ENCODE measurements around the gene FAM43A.

Gene FAM43A

DNA sequence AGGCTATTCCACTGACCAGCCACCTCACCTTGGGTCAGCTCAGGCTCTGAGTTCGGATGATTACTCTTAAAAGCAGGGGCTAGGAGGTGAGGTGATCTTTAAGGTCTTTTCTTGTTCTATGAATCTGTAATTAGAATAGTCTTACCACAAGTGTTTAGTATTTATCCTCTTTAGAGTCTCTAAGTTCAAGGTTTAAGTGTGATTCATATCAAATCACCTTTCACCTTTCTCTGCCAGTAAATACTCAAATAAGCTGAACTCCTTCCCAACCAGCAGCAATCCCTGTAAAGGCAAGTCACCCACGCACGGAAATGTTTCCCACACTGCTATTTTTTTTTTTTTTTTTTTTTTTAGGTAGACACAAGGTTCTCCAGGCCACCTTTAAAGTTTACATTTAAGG lies 37.9 kb upstream of the FAM43A start:
- DNase-seq (ENCODE audit: low spot score): no peak
- TF ChIP-seq, protein P1, sequence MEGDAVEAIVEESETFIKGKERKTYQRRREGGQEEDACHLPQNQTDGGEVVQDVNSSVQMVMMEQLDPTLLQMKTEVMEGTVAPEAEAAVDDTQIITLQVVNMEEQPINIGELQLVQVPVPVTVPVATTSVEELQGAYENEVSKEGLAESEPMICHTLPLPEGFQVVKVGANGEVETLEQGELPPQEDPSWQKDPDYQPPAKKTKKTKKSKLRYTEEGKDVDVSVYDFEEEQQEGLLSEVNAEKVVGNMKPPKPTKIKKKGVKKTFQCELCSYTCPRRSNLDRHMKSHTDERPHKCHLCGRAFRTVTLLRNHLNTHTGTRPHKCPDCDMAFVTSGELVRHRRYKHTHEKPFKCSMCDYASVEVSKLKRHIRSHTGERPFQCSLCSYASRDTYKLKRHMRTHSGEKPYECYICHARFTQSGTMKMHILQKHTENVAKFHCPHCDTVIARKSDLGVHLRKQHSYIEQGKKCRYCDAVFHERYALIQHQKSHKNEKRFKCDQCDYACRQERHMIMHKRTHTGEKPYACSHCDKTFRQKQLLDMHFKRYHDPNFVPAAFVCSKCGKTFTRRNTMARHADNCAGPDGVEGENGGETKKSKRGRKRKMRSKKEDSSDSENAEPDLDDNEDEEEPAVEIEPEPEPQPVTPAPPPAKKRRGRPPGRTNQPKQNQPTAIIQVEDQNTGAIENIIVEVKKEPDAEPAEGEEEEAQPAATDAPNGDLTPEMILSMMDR (IDR thresholded peaks at IDR 0.05; ENCODE audit: borderline replicate concordance, control extremely low read depth, extremely low read depth, insufficient read depth, missing control alignments): no peak
- in situ Hi-C loops (cut with MboI; ENCODE audit: low sequenced_read_pairs, unreplicated experiment): no loop called here

DNA sequence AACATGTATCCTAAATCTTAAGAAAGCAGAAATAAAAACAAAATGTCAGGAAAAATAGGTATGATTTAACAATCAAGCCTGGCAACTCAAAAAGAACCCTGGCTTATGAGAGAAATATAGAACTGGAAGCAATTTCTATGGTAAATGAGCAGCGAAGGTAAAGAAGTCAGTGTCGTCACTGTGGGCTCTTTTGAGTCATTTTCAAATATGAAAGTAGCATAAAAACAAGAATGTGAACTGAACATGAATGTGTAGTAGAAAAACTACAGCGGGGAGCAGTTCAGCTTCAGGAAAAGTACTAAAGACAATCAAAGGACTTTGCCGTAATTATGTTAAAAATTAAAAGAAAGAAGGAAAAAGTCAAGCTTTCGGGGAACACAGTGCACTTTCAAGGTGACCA lies 31.2 kb upstream of the FAM43A start:
- in situ Hi-C loops (cut with MboI; ENCODE audit: low sequenced_read_pairs, unreplicated experiment): no loop called here
- TF ChIP-seq, protein P1 (IDR thresholded peaks at IDR 0.05; ENCODE audit: borderline replicate concordance, control extremely low read depth, extremely low read depth, insufficient read depth, missing control alignments): no peak
- peak; percentile 53 for DNase-seq (ENCODE audit: low spot score)

DNA sequence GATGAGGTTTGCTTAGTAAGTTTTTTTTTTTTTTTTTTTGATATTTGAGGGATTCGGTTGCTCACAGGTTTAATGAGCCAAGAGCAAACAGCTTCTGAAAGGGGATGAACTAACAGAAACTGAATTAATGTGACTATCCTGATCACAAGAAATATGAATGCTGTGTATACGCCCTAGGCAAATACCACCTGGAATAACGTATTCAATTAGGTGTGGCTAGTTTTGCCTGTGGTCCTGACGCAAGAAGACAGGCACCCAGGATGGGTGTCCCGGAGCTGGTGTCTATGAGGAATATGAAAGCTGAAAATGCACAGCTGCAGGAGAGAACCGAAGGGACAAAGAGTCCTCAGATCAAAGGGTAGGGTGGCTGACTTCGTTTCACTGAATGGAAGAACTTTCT lies 28.2 kb upstream of the FAM43A start:
- in situ Hi-C loops (cut with MboI; ENCODE audit: low sequenced_read_pairs, unreplicated experiment): no loop called here
- TF ChIP-seq, protein P1 (IDR thresholded peaks at IDR 0.05; ENCODE audit: borderline replicate concordance, control extremely low read depth, extremely low read depth, insufficient read depth, missing control alignments): no peak
- DNase-seq (ENCODE audit: low spot score): no peak

DNA sequence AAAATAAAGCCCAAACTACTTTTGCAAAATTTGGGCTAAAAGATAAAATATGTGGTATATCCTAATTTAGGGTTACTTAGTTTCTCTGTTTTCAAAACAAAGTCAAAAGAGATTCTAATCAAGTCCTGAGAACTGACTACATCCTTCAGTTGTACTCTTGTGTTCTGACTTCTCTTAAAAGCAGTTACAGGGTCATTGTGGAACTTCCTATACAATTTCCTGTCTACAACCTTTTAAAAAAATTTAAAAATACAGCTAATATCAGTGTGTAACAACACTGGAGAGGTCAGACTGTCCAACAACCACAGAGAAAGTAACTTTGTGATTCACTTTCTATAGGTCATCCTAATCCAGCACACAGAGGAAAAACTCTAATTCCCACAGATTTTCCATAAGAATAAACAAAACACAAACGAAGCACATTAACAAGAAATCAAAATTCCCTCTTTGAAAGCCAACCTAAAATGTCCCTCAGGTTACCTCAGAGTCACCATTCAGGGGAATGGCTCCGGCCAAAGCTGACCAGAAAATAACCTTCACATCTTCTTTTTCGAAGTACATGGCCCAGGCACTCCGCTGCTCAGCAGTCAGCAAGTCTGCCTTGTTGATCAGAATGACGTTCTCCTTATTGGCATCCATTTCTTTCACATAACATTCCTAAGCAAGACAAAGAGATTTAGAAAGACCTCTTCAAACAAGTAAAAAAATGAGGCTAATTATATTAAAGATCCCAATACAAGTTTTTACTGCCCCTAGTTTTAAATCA lies 27.0 kb upstream of the FAM43A start:
- TF ChIP-seq, protein P1 (IDR thresholded peaks at IDR 0.05; ENCODE audit: borderline replicate concordance, control extremely low read depth, extremely low read depth, insufficient read depth, missing control alignments): no peak
- no peak for DNase-seq (ENCODE audit: low spot score)
- in situ Hi-C loops (cut with MboI; ENCODE audit: low sequenced_read_pairs, unreplicated experiment): no loop called here

DNA sequence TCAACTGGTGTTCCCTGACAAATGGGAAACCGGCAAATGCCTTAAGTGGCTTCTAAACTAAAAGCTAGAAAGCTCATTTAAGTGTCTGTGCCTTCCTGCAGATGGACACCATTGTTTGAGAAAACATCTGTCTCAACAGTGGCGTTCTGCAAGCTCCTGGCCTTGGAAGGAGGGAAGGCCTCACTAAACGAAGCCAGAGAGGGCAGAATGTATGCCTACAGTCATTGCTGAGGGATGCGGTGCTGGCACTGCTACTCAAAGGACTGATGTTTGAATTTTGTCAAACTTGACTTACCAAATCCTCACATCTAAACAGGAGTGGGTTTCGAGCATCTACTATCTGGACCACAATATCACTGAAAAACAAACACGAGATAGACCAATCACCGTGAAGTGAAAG lies 25.9 kb upstream of the FAM43A start:
- in situ Hi-C loops (cut with MboI; ENCODE audit: low sequenced_read_pairs, unreplicated experiment): no loop called here
- TF ChIP-seq, protein P1 (IDR thresholded peaks at IDR 0.05; ENCODE audit: borderline replicate concordance, control extremely low read depth, extremely low read depth, insufficient read depth, missing control alignments): no peak
- DNase-seq (ENCODE audit: low spot score): no peak

DNA sequence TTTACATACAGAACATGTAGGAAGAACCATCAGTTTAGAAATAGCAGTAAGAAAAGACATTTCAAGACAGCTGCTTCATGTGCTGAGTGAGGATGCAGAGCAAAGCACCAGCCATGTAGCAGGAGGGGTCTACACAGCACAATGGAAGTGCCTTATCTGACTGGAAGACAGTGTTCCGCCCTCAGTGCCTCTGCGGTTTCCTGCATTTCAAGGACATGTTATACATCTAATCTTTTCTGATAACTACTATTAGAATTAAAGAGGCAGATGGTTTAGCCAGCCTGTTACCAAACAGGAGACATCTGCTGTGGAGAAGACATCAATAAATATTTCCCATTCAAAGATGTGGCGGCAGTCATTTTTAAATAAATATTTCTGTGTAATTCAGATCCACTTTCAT lies 24.3 kb upstream of the FAM43A start:
- DNase-seq (ENCODE audit: low spot score): no peak
- in situ Hi-C loops (cut with MboI; ENCODE audit: low sequenced_read_pairs, unreplicated experiment): no loop called here
- TF ChIP-seq, protein P1 (IDR thresholded peaks at IDR 0.05; ENCODE audit: borderline replicate concordance, control extremely low read depth, extremely low read depth, insufficient read depth, missing control alignments): no peak
